KMS-11 (cell line): Measurements from ENCODE around the gene FAM236D.
"Not testable (repeated sequence)": the region's sequence is repeated elsewhere in the genome, so short reads cannot be mapped to it uniquely, and the experiment has no call there.

Source experiments
- H2AFZ ChIP-seq: fragments of 200-600 bp; sonication (generic); 2 replicates; pipeline ENCODE4 v1.6.1; 2016; ENCODE audit warnings: antibody characterized with exemption, mixed run types, low read depth
- H3K27ac ChIP-seq: fragments of 200-600 bp; sonication (generic); 2 replicates; pipeline ENCODE4 v1.6.1; 2016; ENCODE audit warnings: mild to moderate bottlenecking, mixed run types
- H3K27me3 ChIP-seq: fragments of 200-600 bp; sonication (generic); 2 replicates; pipeline ENCODE4 v1.6.1; 2017; ENCODE audit warnings: mild to moderate bottlenecking, low read depth, mixed run types, moderate library complexity; ENCODE audit not compliant: insufficient read depth
- H3K36me3 ChIP-seq: fragments of 200-600 bp; sonication (generic); 2 replicates; pipeline ENCODE4 v1.6.1; 2017; ENCODE audit warnings: mild to moderate bottlenecking, mixed run types; ENCODE audit not compliant: insufficient read depth
- H3K4me1 ChIP-seq: fragments of 200-600 bp; sonication (generic); 2 replicates; pipeline ENCODE4 v1.6.1; 2016; ENCODE audit warnings: mild to moderate bottlenecking, low read depth, mixed run types; ENCODE audit not compliant: poor library complexity, severe bottlenecking
- H3K4me2 ChIP-seq: fragments of 200-600 bp; sonication (generic); 2 replicates; pipeline ENCODE4 v1.7.0; 2016; ENCODE audit warnings: mild to moderate bottlenecking, mixed run types
- H3K4me3 ChIP-seq: fragments of 200-600 bp; sonication (generic); IDR thresholded peaks from 2 replicates; pipeline ENCODE4 v1.6.1; 2017; ENCODE audit warnings: low read depth, low read length, mixed read lengths; ENCODE audit not compliant: insufficient read depth
- H3K79me2 ChIP-seq: fragments of 200-600 bp; sonication (generic); 2 replicates; pipeline ENCODE4 v1.6.1; 2016; ENCODE audit warnings: low read depth, mixed run types; ENCODE audit not compliant: insufficient read depth
- H3K9ac ChIP-seq: fragments of 200-600 bp; sonication (generic); 2 replicates; pipeline ENCODE4 v1.6.1; 2016; ENCODE audit warnings: mild to moderate bottlenecking, mixed run types
- H4K20me1 ChIP-seq: fragments of 200-600 bp; sonication (generic); 2 replicates; pipeline ENCODE4 v1.6.1; 2016; ENCODE audit warnings: mild to moderate bottlenecking, mixed run types; ENCODE audit not compliant: insufficient read depth

FAM236D gene

DNA sequence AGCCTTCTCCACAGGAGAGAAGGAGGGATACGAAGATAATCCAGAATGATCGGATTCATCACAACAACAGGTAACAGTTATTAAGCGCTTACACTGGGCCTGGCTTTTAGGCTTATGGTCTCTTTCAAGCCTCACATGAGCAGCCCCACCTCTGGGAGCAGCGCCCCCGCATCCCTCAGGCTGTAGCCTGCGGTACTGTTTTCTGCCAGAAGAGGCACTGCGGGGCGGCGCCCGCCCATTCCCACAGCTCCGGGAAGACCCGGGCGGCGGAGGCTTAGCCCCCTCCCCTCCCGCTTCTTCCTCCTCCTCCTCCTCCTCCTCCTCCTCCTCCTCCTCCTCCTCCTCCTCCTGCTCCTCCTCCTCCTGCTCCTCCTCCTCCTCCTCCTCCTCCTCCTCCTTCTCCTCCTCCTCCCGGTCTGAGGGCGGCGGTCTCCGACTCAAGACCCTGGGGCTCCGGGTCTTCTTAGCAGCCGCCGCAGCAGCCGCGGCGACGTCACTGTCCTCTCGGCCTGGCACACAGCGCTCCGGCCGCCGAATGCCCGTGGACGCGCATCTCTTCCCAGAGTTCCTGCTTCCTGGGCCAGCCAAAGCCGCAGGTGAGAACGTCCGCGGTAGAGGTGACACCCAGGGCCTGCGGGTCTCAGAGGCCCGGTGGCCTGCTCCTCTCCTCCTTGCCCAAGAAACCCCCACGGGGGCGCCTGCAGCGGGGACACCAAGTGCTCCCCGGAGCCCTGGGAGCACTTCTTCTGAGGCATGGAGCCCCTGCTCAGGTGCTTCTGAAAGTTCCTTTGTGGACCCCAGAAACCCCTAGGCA is 31.1 kb downstream of the FAM236D start, which contains the start of gene DMRTC1B:
TSS of gene DMRTC1B (plus strand) at position 238 of the 814 bp plus-strand sequence. CDS start 68,246 bp downstream, outside the sequence.
- H3K4me2 ChIP-seq, H3K4me3 ChIP-seq, H3K4me1 ChIP-seq, H2AFZ ChIP-seq, H3K79me2 ChIP-seq, H3K27ac ChIP-seq, H3K36me3 ChIP-seq, H3K27me3 ChIP-seq, H4K20me1 ChIP-seq, H3K9ac ChIP-seq: not testable (repeated sequence)

DNA sequence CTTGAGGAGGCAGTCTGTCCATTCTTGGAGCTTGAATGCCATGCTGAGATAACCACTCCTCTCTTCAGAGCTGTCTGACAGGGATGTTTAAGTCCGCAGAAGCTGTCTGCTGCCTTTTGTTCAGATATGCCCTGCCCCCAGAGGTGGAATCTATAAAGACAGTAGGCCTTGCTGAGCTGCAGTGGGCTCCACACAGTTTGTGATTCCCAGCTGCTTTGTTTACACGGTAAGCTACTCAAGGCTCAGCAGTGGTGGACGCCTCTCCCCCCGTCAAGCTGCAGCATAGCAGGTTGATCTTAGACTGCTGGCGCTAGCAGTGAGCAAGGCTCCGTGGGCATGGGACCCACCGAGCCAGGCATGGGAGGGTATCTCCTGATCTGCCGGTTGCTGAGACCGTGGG is 47.6 kb downstream of the FAM236D start:
- H3K9ac ChIP-seq, H3K4me3 ChIP-seq, H3K36me3 ChIP-seq, H2AFZ ChIP-seq, H3K27ac ChIP-seq, H3K79me2 ChIP-seq, H3K4me2 ChIP-seq, H4K20me1 ChIP-seq, H3K4me1 ChIP-seq, H3K27me3 ChIP-seq: not testable (repeated sequence)
